GM18499 (cell line): ENCODE data around the gene ARHGAP6.

Source experiments
- ATAC-seq: cut with Tn5 transposase; IDR thresholded peaks from one replicate; pipeline ENCODE4 v1.9.1; 2021; ENCODE audit warnings: moderate number of reproducible peaks; ENCODE audit not compliant: insufficient read depth, unreplicated experiment

ARHGAP6 gene

DNA sequence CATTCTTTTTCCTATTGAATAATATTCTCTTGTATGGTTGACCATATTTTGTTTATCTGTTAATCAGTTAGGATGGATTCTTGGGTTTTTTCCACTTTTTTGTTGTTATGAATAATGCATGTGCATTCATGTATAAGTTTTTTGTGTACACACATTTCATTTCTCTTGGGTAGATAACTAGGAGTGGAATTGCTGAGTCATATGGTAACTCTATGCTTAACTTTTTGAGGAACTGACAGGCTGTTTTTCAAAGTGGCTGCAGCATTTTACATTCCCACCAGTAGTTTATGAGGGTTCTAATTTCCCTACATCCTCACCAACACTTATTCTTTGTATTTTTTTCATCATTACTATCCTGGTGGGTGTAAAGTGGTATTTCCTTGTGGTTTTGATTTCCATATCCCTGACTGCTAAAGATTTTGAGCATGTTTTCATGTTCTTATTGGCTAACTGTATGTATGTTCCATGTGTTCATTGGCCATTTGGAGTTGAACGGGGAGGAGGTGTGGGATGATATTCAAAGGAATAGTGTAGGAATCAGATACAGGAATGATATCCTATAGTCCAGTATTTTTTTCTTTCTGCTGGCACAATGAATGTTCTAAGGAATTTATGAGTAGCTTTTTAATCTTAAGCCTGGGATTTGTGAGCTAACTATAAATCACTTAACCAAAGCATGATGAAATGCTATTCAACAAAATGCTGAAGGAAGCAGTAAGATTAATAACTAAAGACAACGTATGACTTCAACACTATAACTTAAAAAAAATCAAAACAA lies 258.2 kb downstream of the ARHGAP6 start:
- no peak for ATAC-seq

DNA sequence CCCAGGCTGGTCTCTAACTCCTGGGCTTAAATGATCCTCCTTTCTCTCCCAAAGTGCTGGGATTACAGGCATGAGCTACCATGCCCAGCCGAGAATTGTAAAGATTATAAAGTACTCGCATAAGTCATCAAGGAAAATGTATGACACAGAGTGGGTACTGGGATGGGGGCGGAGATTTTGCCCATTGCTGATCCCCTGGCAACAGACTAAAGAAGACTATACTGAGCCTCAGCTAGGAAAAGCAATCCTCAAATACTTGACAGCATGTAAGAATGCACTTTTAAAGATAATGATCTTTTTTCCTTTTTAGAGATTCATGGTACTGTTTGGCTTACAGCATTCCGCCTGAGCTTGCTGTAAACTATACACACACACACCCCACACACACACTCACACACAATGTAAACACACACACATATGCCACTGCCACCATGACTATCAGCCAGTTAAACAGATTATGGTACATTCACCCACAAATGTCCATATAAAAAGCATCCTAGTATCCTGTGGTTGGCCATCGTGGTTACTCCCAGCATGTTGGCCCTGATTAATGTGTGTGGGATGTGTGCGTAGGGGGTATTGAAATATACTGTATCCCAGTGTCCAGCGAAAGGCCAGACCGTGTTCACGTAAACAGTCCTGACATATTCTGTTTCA lies 259.5 kb downstream of the ARHGAP6 start:
- no peak for ATAC-seq

DNA sequence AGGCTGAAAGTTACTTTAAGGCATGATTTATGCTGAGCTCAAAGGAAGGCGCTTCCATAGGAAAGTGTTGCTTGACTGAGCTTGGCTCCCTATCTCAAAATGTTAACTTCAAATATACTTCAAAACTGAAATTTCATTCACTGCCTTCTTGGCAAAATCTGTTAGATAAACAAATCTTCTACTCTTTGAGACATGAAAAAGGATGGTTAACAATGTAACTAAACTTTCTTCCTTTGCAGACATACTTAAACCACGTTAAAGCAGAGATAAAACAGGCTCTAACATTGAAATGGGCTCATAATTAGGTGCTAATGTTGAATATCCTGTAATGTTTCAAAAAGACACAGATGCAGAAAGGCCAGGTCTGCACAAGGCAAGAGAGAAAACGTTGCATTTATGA lies 262.1 kb downstream of the ARHGAP6 start:
- ATAC-seq = no peak

DNA sequence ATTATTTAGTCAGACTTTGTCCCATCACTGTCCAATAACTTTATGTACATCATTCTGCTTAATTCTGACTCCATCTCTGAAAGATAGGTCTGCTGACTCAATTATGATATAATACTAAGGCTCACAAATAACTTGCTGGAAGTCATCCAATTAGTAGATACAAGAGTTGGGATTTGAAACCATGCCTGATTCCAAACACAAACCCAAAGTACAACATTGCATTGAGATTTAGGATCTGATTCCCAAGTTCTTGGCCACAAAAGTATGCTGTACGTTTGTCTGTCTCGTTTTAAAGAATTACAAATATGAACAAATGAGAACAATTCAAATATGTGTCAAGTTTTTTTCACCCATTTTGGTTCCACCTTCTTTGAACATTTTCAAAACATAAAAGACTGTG lies 263.8 kb downstream of the ARHGAP6 start:
- no peak for ATAC-seq

DNA sequence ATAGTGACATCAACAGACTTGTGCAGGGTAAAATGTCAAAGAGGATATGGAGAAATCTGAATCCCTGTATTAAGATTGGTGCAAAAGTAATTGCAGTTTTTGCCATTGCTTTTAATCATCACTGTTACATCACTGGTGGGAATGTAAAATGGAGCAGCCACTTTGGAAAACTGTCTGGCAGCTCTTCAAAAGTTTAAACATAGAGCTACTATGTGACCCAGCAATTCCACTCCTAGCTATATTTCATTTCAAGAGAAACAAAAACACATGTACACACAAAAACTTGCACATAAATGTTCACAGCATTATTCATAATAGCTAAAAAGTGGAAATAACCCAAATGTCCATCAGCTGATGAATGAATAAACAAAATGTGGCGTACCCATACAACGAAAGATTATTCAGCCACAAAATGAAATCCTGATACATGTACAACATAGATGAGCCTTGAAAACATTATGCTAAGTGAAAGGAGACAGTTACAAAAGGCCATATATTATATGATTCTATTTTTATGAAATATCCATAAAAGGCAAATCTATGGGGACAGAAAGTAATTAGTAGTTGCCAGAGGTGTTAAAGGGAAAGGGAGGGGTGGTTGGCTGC lies 266.1 kb downstream of the ARHGAP6 start:
- ATAC-seq = no peak

DNA sequence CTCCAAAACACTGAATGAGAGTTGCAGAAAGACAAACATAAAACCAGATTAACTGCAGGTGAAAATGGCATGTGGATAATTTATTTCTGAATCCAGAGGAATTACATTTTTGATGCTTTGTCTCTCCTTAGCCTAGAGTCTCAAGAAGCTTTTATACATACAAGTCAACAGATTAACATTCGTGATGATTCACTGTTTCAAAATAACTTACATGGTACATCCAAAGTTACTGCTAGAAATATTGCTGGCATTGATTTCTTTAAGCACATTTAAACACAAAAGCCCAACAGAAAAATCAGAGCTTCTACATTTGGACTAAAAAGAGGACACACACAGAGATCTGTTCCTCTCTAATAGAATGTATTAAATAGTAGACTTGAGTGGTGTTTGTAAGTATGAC lies 266.9 kb downstream of the ARHGAP6 start:
- no peak for ATAC-seq

DNA sequence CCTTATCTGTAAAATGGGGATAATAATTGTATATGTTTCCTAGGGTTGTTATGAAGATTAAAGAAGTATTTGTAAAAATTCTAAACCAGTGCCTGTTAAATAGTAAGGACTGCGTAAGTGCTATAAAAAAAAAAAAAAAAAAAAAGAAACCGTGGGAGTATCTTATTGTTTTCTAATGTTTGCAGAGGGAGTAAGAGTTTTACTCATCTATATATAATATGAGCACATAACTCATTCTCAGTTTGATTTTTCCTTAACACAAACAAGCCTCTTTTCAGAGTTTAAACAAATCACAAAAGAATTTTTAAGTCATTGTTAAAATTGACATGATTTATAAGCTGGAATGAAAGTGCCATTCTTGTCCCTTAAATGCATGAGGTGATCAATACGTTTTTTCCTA lies 267.6 kb downstream of the ARHGAP6 start:
- no peak for ATAC-seq

DNA sequence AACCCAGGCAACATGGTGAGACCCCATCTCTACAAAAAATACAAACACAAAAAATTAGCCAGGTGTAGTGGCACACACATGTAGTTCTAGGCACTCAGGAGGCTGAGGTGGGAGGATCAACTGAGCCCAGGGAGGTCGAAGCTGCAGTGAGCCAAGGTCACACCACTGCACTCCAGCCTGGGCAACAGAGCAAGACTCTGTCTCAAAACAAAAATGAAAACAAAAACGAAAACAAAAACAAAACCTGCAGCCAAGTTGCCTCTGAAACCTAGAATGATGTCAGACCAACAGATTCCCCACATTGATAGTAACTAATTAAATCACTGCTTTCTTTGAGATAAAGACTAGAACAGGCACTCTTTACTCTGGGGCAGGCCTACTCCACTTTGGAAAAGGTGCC lies 268.0 kb downstream of the ARHGAP6 start:
- peak; percentile 63 for ATAC-seq

DNA sequence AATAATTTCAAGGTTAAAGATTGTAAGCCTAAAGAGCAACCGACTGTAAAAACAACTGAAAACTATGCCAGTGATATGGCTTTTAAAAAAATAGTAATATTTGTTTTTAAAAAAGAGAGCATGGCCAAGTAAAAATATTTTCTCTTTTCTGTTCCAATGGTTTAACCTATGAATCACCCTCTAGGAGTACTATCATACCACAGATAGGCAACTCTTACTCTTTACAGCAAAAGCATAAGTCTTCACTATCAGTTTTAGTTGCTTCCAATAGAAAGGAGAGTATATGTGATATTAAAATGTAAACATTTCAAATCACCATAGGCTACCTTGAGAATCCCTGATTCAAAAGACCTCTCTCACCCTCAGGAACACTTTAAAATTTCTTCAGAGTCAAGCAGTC lies 269.9 kb downstream of the ARHGAP6 start:
- no peak for ATAC-seq

DNA sequence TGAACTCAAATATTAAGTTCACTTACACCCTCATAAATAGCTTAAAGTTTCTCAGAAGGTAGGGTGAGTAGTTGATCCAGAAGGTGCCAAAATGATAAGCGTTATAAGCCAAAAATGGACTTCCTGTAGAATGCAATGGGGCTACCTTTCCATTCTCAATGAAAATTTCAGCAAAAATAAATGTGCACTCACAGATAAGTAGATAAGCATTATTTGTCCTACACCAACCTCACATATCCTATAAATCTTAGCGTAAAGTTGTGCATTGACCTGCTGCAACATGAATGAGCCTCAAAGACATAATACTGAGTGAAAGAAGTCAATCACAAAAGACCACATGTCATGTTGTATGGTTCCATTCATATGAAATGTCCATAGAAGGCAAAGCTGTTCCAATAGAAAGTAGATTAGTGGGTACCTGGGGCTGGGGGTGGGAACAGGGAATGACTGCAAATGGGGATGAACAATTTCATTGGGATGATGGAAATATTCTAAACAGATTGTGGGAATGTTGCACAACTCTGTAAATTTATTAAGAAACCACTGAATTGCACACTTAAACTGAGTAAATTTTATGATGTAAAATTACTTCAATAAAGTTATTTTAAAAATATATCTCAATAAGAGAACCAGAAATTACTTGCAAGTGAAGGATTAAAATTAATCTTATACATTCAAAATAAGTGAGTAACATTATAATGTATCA lies 271.6 kb downstream of the ARHGAP6 start:
- ATAC-seq = no peak

DNA sequence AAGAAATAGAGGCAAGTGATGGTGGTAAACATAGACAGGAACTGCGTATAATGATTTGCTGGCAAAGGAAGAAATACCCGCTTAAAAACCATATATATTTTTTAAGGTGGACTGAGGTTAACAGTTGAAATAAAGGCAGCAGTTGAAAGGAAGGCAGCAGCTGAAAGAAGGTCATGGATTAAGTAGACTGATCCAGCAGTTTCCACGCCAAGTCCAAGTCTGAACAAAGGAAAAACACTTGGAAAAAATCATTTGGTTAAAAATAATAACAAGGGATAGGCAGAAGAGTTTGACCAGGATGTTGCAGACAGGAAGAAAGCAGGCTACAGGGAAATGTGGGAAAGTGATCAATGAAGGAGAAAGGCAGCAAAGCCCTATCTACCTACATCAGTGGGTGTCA lies 278.9 kb downstream of the ARHGAP6 start:
- ATAC-seq = no peak

DNA sequence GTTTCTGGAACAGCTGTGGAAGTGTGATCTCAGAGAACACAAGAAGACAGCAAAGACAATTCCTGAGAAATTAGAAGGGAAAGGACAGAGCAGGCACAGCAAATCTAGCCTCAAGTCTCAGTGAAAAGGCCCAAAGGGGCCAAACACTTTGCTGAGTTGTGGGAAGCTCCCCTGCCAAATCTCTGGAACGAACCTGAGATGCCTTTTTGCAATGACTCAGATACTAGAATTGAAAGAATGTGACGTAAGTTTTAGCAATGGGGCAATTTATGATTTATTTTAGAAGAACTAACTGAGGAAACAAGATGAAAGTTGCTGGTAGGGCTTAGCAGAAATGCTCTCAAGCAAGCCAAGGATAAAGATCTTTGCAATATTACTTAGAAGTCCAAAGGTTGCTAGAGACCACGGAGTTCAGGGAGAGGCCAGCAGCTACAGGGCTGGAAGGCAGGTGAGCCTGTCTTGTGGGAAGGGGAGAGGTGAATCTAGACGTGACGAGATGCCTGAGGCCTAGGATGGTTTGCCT lies 279.7 kb downstream of the ARHGAP6 start:
- no peak for ATAC-seq

DNA sequence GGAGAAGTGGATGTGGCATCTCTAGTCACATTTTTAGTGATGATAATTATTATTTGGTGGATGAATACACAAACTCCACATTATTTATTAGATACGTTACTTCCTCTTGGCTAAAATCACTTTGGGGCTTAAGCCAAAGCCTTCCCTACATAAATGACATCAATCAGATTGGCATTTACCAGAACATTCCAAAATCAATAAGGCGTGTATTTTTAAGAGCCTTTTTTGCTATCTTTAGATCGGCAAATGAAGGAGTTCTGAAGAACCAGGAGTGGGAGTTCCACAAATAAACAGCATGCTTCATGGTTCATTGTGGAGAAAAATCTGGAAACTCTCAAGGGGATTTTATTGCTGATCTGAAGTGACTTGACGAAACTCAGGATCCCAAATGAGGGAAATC lies 282.8 kb downstream of the ARHGAP6 start:
- ATAC-seq = no peak

DNA sequence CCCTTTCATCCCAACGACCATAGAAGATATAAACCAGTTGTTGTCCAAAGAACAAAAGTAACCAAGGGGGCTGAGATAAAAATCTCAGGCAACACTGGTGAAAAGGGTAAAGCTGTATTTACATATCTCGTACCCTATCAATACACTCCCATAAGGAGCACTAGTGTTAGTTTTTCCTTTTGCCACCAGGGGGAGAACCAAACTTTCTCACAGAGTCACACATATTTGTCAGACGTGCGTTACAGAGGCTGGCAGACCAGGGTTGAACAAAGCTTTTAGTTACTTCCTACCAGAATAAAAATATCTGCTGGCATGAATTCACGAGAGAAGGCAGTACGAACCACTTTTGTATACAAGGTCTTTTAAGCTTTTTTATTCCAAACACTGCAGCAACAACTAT lies 284.3 kb downstream of the ARHGAP6 start:
- peak; percentile 98 for ATAC-seq

DNA sequence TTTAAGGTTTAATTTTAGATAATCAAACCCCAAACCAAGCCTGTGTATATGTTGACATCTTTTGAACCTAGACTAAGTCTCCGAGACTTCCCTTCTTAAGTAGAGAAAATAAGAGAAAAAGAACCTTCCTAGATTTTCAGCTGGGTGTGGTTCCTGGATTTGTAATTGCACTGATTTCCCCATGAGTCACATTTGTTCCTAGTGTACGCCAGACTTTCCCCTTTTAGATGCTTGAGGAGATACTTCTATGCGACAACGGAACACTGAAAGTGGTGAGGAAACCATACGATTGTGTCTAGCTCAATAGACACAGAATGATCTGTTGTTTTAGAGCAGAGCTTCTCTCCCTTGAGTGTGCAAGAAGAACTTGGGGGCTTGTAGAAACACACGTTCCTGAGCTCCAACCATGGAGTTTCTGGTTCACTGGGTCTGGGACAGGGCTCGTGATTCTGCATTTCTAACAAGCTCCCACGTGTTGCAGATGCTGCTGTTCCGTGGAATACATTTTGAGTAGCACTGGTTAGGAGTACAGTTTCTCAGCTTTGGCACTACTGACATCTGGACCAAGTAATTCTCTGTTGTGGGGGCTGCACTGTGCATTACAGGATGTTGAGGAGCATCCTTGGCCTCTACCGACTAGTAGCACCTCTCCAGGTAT lies 285.4 kb downstream of the ARHGAP6 start:
- ATAC-seq = no peak

DNA sequence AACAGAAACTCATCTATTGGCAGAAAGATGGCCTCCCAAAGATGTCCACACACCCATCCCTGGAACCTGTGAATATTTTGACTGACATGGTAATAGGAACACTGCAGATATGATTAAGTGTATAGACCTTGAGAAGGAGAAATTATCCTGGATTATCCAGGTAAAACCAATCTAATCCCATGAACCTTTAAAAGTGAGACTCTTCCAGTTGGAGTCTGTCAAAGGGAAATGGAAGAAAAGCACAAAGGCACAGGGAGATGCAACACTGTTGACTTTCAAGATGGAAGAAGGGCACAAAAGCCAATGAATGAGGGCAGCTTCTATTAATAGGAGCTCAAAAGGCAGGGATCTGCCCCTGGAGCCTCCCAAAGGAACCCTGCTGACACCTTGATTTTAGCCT lies 289.6 kb downstream of the ARHGAP6 start:
- no peak for ATAC-seq

DNA sequence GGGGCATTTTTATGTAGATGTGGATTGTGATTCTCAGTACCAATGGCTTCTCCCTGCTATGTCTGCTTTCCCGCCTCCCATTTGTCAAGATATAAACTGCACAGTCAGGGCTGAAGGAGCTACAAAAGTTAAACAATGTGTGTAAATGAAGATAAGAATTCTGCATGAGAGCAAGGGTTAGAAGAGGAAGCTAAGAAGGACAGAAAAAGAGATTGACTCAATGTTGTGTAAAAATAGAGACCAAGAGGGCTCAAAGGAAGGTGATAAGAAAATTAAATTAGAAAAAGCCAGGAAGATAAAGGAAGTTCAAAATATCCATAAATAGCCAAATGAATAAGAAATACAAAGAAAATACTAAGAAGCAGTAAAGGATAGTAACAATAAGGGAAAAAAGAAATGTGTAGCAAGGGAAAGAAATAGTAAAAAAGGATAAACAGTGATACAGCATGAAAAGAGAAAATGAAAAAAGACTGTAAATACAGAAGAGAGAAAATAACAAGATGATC lies 290.1 kb downstream of the ARHGAP6 start:
- ATAC-seq = no peak

DNA sequence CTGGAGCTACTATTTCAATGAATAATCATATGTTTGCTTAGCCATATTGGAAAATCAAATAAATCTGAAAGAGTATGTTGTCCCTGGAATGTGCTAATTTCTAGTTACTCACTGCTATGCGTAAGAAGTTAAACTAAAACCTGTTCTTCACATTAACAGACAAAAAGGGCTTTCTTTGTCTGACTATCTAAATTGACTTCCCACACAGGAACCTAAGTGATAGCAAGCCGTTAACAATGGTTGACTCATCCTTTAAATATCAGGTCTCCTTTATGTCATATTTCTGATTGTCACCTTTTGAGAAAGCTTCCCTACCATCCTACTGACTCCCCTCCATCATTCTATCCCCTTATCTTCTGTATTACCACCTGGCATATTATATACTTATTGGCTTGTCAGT lies 291.1 kb downstream of the ARHGAP6 start:
- no peak for ATAC-seq

DNA sequence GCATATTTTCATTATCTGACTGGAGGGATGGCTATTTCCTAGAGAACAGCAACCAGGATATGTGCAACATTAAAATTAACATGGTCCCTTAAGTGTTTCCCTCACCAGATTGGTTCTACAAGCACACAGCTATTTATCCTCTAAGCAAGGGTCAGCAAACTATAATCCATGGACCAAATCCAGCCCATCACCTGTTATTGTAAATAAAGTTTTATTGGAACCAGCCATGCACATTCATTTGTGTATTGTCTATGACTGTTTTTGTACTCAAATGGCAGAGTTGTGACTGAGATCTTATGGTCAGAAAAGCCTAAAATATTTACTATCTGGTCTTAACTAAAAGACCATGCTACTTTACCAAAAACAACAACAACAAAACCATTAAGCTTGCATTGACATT lies 294.6 kb downstream of the ARHGAP6 start:
- no peak for ATAC-seq
